ENCODE results near the gene GNAT1. TPM values are rescaled to one million over a fixed set of nuclear protein-coding genes. Genes with fewer than 3 reads are reported as not detected.

GNAT1 gene
- total RNA-seq, 1 donor from 2014 or later: not detected

DNA sequence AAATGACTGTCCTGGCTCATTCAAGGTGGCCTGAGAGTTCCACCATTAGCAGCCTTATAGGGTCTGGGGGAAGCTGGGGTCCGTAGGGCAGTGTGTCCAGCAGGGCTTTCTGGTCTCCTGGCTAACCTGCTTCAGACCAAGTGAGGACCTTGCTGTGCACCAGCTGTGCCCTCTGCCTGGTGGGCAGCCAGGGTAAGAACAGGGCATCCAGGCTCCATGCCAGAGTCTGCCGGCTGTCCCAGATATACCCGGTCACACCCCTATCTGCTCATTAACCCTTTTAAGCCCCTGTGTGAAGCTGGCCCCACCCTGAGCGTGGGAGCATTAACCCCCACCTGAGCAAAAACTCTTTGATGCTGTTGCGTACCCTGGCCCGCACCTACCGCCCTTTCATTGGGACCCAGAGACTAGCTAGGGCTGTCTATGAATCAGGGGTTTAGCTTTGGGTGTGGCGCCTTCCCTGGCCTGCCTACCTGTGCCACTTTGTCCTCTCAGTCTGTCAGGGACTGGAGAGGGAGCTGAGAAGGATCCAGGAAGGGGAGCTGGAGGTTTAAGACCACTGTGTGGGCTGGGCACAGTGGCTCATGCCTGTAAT is 18.7 kb upstream of the GNAT1 start:
- no peak for DNase-seq (ENCODE audit: missing footprints)

DNA sequence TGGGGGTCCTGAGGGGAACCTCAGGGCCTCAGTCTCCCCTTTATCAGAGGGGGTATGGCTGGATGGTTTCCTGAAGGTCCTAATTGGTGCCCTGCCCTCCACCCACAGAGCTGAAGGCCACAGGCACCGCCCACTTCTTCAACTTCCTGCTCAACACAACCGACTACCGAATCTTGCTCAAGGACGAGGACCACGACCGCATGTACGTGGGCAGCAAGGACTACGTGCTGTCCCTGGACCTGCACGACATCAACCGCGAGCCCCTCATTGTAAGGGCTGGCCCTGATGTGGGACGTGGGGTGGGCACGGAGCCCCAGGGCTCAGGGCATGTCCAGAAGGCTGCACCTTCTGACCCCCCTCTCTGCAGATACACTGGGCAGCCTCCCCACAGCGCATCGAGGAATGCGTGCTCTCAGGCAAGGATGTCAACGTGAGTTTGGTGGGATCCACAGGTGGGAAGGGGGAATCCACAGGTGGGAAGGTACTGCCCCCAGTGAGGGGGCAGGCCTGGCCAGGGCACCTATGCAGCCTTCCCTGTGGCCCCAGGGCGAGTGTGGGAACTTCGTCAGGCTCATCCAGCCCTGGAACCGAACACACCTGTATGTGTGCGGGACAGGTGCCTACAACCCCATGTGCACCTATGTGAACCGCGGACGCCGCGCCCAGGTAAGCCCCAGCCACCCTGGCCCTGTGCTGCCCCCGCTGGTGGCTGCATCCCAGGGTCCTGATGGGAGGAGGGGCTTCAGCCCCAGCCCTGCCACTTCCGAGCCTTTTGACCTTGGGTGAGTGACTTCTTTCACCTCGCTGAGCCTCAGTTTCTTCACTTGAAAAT is 17.5 kb upstream of the GNAT1 start:
- ATAC-seq (no peak), DNase-seq (ENCODE audit: missing footprints) (no peak)
- intact Hi-C loops (cut with DNase I): no loop called here

More for the DNA sequence above, 18.7 kb upstream of the GNAT1 start:
- ATAC-seq: peak; percentile 70
- intact Hi-C loops (cut with DNase I): no loop called here

DNA sequence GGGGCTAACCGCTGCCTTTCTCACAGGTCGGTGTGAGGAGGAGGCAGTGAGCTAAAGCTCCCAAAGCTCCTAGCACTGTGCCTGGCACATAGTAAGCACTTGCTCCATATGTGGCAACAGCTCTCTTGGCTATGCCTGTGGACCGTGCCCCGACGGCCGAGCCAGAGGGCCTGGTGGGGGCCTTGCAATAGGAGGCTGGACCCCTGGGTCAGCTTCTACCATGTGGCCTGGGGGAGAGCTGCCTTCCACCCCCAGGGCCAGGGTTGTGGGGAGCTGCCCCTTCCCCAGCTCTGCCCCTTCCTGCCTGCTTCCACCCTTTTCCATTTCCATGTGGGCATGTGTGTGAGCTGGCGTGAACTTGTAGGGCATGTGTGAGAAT is 16.9 kb upstream of the GNAT1 start:
- ATAC-seq: no peak
- DNase-seq (ENCODE audit: missing footprints): no peak
- intact Hi-C loops (cut with DNase I): no loop called here

DNA sequence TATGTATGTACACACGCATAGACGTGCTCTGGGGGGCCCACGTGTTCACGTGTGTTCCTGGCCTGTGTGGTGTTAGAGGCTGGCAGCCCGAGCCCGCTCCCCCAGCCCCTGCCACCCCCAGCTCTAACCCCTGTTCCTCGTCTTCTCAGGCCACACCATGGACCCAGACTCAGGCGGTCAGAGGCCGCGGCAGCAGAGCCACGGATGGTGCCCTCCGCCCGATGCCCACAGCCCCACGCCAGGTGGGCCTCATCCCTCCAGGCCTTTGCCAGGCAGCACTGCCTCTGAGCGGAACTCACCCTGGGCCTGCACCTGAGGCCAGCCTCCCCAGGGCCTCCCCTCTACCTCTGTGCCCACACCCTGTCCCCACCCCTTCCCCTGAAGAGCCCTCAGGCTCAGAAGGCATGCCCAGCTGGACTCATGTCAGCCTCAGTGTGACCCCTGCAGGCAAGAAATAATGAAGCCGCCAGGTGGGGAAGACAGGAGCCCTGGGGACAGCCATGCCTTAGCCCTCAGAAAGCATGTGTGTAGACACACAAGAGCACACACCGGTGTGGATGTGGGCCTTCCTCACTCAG is 16.4 kb upstream of the GNAT1 start:
- intact Hi-C loops (cut with DNase I): no loop called here
- DNase-seq (ENCODE audit: missing footprints) (no peak), ATAC-seq (no peak)

DNA sequence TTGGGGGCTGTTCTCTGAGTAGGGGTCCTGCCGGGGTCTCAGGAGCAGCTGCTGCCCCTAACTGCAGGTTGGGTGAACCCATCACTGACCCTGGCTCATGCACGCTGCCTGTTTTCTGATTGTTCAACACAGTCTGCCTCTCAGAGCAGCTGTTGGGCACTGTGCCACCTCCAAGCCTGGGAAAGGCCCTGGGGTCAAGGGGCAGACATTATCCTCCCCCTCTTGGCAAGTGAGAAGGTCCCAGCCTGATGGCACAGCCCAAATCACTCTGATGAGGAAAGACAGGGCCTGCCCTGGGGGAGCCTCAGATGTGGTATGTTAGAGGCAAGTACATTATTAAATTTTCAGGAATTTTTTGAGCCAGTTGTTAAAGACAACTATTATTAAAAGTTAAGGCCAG is 14.1 kb upstream of the GNAT1 start:
- peak; percentile 57 for DNase-seq (ENCODE audit: missing footprints)

DNA sequence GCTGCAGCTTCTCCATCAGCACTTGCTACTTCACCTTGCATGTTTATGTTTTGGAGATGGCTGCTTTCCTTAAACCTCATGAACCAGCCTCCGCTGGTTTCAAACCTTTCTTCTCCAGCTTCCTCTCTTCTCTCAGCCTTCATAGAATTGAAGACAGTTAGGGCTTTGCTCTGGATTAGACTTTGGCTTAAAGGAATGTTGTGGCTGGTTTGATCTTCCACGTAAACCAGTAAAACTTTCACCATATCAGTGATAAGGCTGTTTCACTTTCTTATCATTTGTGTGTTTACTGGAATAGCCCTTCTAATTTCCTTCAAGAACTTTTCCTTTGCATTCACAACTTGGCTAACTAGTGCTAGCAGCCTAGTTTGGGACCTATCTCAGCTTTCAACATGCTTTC is 11.7 kb upstream of the GNAT1 start:
- intact Hi-C loops (cut with DNase I): no loop called here
- no peak for DNase-seq (ENCODE audit: missing footprints)
- ATAC-seq: no peak

More for the DNA sequence above, 14.1 kb upstream of the GNAT1 start:
- ATAC-seq: no peak
- intact Hi-C loops (cut with DNase I): no loop called here

DNA sequence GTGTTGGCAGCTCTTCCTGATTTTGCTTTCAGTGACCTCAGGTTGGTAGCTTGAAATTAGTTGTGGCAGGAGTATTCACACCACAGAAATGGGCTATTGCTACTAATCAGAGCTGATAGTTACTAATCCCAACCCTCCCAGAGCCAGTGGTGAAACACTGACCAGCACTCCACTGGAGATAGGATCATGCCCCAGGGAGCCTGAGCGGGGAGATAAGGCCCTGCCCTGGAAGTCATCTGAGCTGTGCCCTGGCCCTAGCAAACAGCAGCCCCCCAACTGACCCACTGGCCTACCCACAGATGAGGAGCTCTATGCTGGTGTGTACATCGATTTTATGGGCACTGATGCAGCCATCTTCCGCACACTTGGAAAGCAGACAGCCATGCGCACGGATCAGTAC is 9.4 kb upstream of the GNAT1 start:
- ATAC-seq (no peak), DNase-seq (ENCODE audit: missing footprints) (no peak)
- intact Hi-C loops (cut with DNase I): no loop called here

DNA sequence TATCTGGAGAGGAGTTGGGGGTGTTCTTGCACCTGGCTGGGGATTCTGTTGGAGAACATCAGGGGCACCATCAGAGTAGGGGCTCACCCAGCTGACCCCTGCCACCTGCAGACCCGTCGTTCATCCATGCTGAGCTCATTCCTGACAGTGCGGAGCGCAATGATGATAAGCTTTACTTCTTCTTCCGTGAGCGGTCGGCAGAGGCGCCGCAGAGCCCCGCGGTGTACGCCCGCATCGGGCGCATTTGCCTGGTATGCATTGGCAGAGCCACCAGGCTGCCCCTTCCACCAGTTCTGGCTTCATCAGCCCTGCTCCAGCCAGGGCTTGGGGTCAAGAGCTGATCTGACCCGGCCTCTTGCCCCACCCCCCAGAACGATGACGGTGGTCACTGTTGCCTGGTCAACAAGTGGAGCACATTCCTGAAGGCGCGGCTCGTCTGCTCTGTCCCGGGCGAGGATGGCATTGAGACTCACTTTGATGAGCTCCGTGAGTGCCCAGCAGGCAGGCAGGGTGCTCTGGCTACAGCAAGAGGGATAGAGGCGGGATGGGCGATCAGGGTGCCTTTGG is 8.8 kb upstream of the GNAT1 start:
- DNase-seq (ENCODE audit: missing footprints): no peak
- intact Hi-C loops (cut with DNase I): no loop called here
- no peak for ATAC-seq

DNA sequence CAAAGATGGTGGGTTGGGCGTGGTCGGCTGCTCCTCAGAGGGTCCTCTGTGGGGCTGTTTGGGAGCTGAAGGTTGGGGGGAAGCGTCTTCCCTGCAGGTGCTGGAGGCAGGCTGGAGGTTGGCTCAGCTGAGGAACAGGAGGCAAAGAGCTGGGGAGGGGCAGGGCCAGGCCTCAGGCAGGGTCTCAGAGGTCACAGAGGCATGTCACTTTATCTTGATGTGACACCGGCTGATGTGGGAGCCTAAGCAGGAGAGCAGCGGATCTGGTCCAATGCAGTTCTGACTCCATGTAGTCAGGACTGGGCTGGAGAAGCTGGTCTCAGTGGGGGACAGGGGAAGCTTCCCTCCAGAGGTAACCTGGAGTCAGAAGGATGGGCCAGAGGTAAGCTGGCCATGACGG is 7.7 kb upstream of the GNAT1 start:
- no peak for DNase-seq (ENCODE audit: missing footprints)

DNA sequence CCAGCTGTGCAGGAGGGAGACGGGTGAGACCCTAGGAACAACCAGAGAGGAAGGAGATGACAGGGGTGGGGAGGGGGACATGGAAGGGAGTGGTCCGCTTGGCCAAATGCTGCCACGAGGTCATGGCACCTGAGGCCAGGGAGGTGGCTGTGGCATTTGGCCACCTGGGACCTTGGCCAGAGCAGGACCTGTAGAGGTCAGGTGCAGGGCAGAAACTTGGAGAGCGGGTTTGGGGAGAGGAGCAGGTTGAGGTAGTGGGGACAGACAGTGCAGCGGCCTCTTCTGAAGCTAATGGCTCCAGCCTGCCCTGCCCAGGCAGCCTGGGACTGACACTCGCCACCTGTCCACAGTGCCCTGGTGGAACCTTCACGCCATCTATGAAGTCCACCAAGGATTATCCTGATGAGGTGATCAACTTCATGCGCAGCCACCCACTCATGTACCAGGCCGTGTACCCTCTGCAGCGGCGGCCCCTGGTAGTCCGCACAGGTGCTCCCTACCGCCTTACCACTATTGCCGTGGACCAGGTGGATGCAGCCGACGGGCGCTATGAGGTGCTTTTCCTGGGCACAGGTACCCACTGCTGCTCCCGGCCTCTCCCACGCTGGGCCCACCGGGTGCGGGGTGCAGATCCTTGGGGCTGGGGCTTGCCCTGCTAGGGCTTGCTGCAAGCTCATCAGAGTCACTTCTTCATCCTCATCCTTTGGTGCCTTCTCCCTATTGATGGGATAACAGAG is 7.0 kb upstream of the GNAT1 start:
- intact Hi-C loops (cut with DNase I): no loop called here
- ATAC-seq (no peak), DNase-seq (ENCODE audit: missing footprints) (no peak)

More for the DNA sequence above, 7.7 kb upstream of the GNAT1 start:
- intact Hi-C loops (cut with DNase I): no loop called here
- ATAC-seq: no peak

DNA sequence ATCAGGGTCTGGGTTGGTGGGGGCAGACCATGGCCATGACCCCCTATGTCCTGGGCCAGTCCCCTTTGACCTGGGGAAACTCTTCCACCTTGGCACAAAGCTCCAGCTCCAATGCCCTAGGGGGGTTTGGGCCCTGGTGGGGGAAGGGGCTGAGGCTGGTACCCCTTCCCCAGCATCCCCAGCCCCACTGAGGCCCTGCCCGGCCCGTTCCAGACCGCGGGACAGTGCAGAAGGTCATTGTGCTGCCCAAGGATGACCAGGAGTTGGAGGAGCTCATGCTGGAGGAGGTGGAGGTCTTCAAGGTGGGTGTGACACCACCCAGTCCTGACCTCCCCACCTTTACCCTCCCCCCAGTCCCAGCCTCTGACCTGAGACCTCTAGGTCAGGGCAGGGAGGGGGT is 6.2 kb upstream of the GNAT1 start:
- intact Hi-C loops (cut with DNase I): no loop called here
- DNase-seq (ENCODE audit: missing footprints) (no peak), ATAC-seq (no peak)

DNA sequence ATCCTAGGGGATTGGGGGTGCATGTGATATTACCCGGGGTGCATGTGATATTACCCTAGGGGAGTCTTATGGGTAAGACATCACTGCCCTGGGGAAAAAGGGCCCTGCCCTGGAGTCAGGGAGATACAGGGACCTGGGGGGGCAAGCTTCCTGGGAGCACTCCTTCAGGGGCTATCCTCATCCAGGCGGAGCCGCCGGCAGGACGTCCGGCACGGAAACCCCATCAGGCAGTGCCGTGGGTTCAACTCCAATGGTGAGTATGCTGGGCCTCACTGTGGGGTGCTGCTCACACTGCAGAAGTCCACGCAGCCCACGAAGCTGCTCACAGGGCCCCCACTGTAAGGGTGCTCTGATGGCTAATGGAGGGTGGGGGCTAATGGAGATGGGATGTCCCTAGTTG is 5.3 kb upstream of the GNAT1 start:
- ATAC-seq (no peak), DNase-seq (ENCODE audit: missing footprints) (no peak)
- intact Hi-C loops (cut with DNase I): no loop called here

DNA sequence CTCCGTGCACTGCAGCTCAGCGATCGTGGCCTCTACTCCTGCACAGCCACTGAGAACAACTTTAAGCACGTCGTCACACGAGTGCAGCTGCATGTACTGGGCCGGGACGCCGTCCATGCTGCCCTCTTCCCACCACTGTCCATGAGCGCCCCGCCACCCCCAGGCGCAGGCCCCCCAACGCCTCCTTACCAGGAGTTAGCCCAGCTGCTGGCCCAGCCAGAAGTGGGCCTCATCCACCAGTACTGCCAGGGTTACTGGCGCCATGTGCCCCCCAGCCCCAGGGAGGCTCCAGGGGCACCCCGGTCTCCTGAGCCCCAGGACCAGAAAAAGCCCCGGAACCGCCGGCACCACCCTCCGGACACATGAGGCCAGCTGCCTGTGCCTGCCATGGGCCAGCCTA is 3.7 kb upstream of the GNAT1 start:
- DNase-seq (ENCODE audit: missing footprints) (no peak), ATAC-seq (no peak)
- intact Hi-C loops (cut with DNase I): loop anchor here (2.0 kb wide), 1 partner anchor 33 kb away; the partner anchor contains the start of gene SEMA3F

DNA sequence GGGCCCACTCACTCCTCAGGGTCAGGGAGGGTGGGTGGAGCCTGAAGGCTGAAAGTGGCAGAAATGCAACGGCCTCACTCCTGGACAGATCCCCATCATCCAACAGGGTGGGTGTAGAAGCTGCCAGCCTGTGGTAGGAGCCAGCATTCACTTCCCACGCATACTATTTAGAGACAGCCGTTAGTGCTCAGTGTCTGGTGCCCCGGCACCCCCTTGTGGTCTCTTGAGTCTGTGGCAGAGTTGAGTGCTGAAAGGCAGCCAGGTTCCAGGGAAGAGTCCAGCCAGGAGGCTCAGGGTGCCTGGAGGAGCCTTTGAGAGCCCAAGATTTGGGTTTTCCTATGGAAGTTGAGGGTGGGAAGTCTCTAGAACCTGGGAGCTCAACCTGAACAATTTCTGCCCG is 2.1 kb upstream of the GNAT1 start:
- peak; percentile 65 for ATAC-seq
- DNase-seq (ENCODE audit: missing footprints): peak; percentile 77
- intact Hi-C loops (cut with DNase I): loop anchor here (1.0 to 2.0 kb wide), 2 partner anchors 34 to 68 kb away; partner anchors contain the start of gene SEMA3F

DNA sequence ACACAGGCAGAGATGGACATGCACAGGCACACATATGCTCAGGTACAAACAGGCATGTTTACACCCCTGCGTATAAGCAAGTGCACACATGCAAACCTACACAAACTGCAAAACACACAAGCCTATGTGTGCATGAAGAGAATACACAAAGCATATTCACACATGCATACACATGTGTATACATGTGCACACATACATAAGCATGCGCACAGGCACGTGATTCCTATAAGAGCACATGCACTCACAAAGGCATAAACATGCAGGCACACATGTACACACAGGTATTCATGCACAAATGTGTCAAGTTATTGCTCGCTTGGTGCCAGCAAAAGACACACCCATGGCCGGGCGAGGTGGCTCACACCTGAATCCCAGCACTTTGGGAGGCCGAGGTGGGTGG is 1.4 kb upstream of the GNAT1 start:
- intact Hi-C loops (cut with DNase I): loop anchor here (1.0 to 2.0 kb wide), 2 partner anchors 35 to 69 kb away; partner anchors contain the start of gene SEMA3F
- ATAC-seq: no peak
- no peak for DNase-seq (ENCODE audit: missing footprints)

DNA sequence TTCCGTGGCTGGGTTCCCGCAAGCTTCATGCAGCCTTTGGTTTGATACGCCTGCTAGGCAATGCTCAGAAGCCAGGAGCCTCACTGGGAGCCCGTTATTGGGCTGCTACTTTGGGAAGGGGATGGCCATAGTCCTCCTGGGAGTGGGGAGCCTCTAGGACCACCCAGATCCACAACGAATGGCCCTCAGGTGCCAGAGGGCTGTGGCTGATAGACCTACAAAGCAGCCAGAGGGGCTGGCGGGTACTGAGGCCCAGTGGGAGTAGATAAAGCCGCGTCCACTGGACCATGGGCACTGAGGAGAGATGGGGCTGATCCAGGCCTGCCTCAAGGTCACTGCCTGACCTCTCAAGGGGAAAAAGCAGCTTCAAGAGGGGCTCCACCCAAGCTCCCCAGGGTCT is 714 bp downstream of the GNAT1 start:
- DNase-seq (ENCODE audit: missing footprints): no peak
- ATAC-seq: no peak
- intact Hi-C loops (cut with DNase I): no loop called here

DNA sequence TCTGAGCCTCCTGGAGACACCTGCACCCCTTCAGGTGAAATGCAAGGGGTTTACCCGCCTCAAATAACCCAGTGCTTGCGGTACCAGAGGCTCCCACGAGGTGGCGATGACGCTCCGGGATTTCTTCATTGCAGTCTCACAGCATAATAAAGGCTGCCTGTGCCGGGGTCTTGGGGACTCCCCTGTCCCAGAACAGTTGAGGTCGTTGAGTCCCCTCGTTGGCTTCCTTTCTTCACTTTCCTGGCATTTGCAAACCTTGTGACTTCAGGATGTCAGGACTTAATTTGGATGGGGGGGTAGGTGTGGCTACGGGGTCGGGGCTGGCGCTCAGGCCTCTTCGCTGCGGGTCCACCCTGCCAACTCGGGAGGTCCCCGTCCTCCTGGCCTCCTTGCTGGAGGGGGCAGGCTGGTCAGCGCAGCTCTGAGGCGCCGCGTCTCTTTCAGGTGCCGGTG is 1.3 kb downstream of the GNAT1 start:
- DNase-seq (ENCODE audit: missing footprints): peak; percentile 83
- intact Hi-C loops (cut with DNase I): no loop called here
- peak; percentile 33 for ATAC-seq

DNA sequence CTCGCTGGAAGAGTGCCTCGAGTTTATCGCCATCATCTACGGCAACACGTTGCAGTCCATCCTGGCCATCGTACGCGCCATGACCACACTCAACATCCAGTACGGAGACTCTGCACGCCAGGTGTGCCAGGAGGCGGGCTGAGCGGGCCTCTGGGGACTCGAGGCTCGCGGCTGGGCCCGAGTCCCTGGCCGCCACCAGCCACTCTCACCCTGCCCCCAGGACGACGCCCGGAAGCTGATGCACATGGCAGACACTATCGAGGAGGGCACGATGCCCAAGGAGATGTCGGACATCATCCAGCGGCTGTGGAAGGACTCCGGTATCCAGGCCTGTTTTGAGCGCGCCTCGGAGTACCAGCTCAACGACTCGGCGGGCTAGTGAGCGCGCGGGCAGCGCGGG is 1.9 kb downstream of the GNAT1 start:
- intact Hi-C loops (cut with DNase I): no loop called here
- ATAC-seq (no peak), DNase-seq (ENCODE audit: missing footprints) (no peak)

DNA sequence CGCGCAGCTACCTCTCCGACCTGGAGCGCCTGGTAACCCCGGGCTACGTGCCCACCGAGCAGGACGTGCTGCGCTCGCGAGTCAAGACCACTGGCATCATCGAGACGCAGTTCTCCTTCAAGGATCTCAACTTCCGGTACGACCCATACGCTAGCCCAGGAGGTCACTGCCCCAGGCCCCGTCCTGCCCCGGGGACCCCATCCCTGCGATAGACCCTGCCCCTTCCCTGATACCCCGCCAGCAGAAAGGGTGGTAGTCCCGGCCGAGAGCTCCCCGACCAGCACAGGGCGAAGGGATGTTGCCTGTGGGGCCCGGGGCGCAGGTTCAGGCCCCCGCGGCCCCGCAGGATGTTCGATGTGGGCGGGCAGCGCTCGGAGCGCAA is 2.3 kb downstream of the GNAT1 start:
- DNase-seq (ENCODE audit: missing footprints) (no peak), ATAC-seq (no peak)
- intact Hi-C loops (cut with DNase I): loop anchor here (1.0 kb wide), 2 partner anchors 33 to 80 kb away; no protein-coding TSS in a partner anchor

All from Right ventricle myocardium inferior (tissue), 1 donor.